Fibroblast of gingiva (primary cell): ENCODE measurements around the gene VPS13C.

Experiments used
- DNase-seq: peaks from one replicate; pipeline ENCODE4 v3.0.0-alpha.2; 2011; ENCODE audit warnings: low read depth

Gene VPS13C, protein sequence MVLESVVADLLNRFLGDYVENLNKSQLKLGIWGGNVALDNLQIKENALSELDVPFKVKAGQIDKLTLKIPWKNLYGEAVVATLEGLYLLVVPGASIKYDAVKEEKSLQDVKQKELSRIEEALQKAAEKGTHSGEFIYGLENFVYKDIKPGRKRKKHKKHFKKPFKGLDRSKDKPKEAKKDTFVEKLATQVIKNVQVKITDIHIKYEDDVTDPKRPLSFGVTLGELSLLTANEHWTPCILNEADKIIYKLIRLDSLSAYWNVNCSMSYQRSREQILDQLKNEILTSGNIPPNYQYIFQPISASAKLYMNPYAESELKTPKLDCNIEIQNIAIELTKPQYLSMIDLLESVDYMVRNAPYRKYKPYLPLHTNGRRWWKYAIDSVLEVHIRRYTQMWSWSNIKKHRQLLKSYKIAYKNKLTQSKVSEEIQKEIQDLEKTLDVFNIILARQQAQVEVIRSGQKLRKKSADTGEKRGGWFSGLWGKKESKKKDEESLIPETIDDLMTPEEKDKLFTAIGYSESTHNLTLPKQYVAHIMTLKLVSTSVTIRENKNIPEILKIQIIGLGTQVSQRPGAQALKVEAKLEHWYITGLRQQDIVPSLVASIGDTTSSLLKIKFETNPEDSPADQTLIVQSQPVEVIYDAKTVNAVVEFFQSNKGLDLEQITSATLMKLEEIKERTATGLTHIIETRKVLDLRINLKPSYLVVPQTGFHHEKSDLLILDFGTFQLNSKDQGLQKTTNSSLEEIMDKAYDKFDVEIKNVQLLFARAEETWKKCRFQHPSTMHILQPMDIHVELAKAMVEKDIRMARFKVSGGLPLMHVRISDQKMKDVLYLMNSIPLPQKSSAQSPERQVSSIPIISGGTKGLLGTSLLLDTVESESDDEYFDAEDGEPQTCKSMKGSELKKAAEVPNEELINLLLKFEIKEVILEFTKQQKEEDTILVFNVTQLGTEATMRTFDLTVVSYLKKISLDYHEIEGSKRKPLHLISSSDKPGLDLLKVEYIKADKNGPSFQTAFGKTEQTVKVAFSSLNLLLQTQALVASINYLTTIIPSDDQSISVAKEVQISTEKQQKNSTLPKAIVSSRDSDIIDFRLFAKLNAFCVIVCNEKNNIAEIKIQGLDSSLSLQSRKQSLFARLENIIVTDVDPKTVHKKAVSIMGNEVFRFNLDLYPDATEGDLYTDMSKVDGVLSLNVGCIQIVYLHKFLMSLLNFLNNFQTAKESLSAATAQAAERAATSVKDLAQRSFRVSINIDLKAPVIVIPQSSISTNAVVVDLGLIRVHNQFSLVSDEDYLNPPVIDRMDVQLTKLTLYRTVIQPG (N-terminal part only)

DNA sequence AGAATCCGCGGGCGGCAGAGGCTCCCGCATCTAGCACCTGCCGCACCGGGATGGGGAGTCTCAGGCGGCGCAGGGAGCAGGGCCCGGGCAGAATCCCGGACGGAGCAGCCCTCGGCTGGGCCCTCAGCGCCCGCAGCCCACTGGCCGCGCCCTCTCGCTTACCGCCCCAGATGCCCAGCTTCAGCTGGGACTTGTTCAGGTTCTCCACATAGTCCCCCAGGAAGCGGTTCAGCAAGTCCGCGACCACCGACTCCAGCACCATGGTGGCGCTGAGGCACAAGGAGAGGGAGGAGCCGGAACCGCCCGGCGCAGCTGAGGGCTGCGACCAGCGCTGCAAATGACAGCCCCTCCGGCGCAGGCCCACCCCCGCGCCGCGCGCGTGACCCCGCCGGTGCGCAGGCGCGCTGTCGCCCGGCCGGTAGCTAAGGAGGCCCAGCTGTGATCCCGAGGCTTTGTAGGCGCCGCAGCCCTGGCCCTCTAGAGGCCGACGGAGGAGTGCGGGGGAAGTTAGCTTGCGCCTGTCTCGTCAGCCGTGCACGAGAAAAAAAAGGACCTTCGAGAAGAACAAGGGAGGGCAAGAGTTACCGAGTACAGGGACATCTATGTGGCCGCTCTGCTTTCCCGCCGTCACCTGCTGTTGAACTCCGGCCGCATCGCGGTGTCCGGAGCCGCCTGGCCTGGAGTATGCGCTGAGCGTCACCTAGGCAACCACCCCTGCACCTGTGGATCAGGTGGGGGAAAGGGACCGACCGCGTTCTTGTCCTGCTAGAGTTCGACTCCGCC lies at the start of gene VPS13C:
Gene VPS13C (minus strand): TSS at position 335 of the 783 bp plus-strand sequence. CDS start 73 bp downstream, at position 262.
- peak; percentile 90 for DNase-seq

DNA sequence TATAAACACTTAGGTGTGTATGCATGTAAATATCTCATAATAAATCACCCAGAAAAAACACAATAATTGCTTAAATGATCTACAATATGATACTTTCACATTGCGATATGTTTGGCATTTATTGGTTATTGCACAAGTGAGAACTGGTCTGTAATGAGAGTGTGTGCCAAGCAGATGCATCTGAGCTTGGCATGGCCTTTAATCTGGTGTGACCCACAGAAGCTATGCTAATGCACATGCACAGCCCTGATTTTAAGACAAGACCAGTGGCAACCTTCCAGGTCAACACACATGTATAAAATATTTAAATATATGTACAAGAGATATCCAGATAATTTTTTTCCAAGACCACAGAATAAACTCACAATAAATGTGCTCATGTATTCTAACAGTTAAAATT lies 49.2 kb upstream of the VPS13C start:
- DNase-seq, result peak; percentile 26

DNA sequence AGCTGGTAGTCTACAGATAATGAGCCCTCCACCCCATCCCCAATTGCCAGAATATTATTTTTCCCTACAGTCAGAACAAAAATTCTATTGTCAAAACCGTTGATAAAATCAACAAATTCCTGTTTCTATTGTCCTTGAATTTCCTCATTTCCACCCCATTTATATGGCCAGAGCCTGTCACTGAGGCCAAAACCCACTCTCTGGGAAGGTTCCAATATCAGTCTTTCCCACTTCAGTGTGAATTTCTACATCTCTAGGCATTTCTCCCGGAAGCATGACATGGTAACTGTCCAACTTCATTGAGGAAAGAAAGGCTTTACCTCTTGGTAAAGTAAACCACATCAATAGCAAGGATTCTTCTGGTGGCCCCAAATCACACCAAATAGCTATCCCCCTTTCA lies 48.2 kb upstream of the VPS13C start:
- no peak for DNase-seq

DNA sequence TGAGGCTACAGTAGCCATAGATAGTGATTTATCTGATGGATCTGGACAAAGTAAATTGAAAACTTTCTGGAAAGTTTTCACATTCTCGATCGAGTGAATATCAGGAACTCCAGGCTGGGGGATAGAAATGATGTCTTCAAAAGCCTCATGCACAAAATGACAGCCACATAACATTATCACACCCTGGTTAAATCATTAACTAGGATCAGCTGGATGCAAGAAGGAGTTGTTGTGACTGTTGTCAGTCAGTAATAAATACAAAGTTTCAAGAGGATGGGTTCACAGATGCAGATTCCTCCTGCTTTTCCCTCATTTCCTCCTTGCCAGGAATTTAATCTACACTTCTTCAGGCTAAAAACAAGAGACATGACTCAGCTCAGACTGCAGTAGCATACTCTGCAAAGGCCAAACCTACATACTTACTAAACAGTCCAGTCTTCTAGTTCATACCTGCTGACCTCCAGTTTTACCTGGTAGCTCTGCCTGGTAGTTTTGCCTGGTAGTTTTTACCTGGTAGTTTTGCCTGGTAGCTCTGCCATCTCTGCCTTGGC lies 47.4 kb upstream of the VPS13C start:
- no peak for DNase-seq

DNA sequence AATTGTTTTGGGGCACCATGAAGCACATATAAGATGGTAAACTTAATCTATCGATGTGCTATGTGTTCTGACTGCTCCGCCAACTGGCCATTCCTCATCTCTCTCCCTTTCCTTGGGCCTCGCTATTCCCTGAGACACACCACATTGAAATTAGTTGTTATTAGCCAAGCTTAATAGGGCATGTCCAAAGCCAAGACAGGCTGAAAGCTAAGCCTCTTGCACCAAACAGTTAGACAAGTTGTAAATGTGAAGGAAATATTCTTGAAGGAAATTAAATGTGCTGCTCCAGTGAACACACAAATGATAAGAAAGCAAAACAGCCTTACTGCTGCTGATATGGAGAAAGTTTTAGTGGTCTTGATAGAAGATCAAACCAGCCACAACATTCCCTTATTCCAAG lies 45.8 kb upstream of the VPS13C start:
- DNase-seq, result no peak

DNA sequence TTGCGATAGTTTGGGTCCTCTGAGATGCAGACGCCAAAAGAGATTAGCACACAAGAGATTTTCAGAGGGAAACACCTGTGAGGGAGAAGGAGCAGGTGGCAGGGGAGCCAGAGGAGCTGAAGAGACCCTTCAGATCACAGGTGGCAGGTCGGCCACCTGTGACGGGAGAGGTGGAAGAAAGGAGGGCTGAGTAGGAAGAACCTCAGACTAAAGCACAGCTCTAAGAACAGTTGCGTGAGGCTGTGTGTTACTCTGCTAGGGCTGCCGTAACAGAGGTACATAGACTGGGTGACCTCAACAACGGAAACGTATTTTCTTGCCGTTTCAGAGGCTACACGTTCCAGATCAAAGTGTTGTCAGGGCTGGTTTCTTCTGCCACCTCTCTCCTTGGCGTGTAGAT lies 45.0 kb upstream of the VPS13C start:
- no peak for DNase-seq

DNA sequence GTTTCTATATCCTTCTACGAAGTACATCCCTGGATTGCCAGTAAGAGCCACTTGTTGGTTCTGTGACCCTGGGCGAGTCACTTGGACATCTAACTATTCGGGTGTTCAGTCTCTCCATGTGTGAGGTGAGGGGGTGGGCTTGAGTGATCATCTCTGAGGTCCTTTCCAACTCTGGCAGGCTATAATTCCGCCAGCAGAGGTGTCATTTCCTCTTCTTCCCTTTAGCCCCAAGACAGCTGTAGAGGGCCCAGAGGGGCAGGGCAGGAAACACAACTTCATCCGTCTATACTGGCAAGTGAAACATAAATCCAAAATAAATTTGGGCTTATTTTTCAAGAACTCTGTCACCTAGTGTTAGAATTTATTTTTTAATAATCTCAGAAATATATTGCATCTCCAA lies 44.6 kb upstream of the VPS13C start:
- no peak for DNase-seq

DNA sequence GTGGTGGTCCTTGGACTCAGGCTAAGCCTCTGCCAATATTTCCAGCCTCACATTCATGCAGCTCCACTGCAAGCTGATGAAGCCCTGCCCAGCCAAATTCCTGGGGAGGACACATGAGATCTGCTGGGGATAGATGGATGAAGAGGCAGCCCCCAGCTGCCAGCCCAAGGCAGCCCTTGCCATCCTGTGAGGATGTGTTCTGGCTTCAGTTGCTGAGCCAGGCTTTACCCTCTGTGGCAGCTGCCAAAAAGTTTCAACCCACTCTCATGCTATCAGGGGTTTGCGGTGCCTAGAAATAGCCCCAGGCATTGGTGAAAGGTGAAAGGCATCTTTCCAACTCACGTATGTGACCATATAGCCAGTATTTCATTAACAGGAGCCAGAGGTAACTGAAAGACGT lies 44.2 kb upstream of the VPS13C start:
- DNase-seq, result no peak

DNA sequence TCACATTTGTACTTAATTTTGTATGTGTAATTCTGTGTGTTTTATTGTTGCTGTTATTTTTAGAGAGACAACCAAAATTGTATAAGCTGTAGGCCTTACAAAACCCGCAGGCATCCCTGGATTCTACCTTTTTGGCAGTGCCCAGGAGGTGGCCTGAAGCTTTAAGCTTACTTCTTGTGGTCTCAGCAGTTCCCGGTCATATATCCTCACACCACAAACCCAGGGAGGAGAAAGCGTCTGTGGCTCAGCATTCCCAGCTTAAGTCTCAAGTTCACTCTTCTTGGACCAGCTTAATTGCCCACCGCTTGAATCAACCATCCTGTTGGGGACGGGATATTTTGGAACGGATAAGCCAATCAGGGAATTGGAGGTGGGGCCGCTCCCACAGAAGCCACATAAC lies 43.2 kb upstream of the VPS13C start:
- DNase-seq, result no peak

DNA sequence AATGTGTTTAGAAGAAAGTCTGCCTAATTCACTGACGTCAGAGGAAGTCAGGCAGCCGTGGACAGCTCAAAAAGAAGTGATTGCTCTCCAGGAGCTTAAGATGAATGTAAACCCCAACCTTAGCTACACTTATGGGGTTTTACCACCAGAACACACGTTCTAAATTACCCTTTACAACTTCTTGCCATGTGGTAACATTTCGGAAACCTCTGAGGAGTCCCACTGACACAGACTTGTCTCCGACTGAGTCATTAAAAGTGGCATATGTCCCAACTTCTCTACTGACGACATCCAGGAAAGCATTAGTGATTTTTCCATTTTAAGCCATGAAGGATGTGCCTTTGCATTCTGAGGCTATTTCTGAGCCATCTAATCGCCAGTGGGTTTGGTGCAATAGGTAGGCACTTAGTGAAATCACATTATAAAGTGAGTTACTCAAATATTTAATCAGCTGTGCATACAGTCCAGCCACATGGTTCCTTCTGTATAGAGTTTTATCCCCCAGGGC lies 38.9 kb upstream of the VPS13C start:
- peak; percentile 86 for DNase-seq

DNA sequence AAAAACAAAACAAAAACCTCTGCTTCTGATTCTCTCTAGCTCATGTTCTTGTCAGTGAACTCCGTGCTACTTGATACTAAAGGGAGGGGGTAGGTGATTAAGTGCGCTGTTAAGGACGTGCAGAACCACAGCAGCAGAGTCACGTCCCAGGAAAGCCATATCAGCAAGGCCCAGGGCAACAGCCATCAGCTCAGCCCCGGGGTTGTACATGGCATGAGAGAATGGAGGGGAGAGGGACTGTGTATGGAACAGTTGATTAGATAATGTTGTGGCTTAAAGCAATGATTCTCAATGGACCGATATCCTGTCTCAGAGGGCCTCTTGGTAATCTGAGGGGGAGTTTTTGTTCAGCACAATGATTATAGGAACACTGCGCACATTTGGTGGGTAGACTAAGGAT lies 34.1 kb upstream of the VPS13C start:
- DNase-seq, result no peak

DNA sequence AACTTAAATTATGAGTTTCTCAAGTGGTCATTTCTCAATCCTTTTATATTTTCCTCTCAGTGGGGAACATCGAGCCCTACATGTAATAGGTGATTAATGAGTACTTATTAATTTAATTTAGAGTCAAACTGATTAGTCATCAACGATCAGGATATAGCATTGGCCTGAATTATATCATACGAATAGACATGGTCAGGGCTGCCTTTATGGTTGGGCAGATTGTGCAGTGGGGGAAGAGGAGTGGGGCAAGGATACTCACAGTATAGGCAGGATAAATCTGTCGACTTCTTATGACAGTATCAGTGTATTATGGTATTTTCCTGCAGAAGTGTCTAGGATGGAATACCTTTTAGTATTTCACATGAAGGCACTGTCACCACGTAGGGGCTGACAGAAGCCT lies 33.6 kb upstream of the VPS13C start:
- no peak for DNase-seq

DNA sequence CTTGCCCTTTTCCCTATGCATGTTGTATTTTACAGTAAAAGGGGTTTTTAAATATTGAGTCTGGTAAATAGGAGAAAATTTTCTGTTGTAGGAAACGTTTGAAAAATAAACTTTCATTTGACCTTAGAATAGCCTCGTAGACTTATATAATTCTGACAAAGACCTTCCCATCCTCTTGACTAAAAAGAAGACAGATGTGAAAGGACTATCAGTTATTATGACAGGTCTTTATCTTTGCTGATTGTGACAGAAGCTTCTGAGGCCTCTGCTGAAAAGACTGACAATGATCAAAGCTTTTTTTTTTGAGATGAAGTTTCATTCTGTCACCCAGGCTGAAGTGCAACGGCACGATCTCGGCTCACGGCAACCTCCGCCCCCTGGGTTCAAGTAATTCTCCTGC lies 30.7 kb upstream of the VPS13C start:
- no peak for DNase-seq

DNA sequence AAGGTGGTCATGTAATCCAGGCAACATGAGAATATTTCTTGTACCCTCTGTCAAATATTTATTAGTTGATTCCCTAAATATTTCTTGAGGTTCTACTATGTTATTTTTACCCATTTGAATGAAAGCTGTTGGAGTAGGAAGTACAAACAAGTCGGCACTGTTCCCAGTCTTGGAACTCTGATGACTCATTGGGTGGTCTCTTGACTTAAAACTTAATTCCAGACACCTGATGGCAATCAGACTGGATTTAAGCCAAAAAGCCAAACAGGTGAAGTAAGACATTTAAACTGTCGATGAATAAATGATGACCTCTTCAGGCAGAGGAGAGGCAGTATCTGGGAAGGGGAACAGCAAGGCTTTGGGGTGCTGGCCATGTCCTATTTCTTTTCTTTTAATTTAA lies 29.4 kb upstream of the VPS13C start:
- no peak for DNase-seq

DNA sequence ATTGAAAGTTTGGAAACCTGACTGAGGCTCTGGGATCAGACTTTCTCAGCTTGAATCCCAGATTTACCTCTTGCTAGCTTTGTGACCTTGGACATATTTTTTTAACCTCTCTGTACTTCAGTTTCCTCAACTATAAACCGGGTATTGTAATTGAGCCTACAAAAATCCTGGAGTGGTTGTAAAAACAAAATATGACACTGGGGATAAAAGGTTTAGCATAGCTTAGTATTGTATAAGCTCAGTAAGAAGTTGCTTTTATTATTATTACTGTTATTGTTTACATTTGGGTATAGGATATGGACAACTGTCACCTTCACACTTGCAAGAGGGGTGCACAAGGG lies 28.1 kb upstream of the VPS13C start:
- DNase-seq, result no peak

DNA sequence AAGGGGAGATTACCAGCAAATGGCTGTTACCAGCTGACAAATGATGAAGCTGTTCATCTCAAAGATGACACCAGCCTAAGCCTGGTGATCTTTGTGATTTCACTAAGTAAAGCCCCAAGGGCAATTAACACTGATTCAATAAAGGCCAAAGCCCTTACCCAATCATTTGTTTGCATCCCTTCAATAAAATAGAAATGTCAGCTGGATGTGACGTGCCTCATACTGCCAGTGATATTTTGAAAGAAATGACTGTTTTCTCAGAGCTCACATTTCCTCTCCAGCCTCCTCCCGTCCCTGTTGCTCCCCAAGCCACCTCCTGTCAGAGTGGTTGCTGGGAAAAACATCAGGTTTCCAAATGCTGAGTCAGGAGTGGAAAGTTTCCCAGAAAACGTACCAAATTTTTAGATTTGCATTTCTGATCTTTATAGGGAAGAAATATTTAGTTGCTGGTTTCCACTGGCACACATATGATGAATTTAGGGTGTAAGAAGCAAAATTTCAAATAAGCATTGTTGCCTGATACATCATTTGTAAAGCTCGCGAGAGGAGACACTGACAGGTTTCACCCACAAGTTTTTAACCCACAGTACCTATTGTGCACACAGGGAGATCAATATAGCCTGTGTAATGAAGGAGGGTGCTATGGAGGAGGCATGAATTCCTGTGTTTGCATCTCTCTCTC lies 27.6 kb upstream of the VPS13C start:
- peak; percentile 84 for DNase-seq

DNA sequence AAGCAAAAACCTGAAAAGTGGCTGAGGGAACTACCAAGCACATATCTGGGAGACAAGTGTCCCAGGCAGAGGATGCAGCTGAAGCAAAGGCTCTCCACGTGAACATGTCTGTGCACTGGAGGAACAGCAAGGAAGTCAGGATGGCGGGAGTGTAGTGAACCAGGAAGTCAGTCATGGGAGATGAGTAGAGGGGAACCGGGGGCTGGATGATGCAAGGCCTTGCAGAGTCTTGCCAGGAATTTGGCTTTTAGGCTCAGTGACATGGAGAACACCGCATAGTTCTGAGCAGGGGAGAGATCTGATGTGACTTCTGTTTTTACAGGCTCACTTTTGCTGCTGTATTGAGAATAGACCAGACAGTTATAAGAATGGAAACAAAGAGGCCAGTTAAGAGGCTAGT lies 25.5 kb upstream of the VPS13C start:
- DNase-seq, result no peak

DNA sequence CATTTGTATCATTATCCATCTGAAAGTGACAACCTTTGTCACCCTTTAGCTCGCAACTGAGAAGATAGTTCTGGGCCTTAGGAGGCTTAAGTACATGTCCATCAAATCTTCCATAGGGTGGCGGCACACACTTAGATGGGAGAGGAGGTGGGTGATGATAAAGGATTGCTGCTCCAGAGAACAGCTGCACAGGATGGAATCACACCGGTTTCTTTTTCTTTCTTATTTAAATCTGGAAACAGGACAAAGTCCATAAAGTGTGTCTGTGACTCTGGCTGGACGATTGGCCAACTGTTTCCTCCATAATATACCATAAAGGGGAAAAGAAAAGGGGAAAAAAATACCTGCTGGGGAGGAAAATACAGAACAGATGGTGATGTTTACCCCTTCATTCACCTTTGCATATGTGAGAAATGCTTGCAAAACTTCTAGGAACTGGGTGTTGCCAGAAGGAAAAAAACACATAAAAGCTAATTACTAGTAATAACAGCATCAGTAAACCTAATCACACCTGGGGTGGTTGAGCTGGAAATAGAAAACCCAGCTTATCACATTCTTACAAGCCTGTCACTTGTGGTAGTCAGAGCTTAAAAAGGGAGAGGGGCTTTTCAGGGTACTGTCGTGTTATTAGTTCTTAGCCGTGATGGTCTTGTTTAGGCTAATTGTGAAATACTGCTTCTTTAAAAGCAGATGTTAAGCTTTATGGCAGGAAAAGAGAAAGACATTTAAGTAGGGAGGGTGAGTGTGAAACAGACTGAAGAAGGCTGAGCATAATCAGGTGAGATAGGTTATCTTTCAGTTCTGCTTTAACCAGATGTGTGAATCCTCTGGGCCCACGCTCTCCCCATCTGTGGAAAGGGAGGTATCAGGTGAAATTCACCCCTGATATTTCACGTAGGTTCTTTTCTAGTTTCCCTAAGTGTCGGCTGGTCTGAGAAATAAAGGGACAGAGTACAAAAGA lies 23.2 kb upstream of the VPS13C start:
- no peak for DNase-seq

DNA sequence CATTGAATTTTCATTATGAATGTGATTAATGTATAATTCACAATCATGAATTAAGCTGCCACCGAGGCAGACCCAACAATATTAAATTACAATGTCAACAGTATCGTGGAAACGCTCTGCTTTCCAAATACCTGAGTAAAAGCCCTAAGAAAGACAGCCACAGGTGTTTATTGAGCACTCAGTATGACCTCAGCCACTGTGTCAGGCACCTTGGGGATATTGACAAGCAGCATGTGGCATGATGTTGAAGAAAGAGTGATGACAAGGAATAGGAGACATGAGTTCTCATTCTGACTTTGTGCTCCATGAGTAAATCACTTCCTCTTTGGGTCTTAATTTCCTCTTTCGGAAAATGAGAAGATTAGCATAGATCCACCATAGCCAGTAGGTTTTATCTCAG lies 19.3 kb upstream of the VPS13C start:
- no peak for DNase-seq
